HAP-1 (cell line): Measurements from ENCODE around the gene CER1.

Experiments used
- DNase-seq, 2 experiments: peaks; one replicate each; pipeline ENCODE4 v3.0.0-alpha.2; 2016 to 2020; ENCODE audit warnings: low spot score in 2 of 2
- H3K27me3 ChIP-seq: fragments of 250-450 bp; sonication (Bioruptor Pico); 2 replicates; pipeline ENCODE4 v1.5.1; 2020; ENCODE audit warnings: low read depth, mild to moderate bottlenecking, moderate library complexity
- H3K36me3 ChIP-seq: fragments of 250-450 bp; sonication (Bioruptor Pico); replicated peaks from 2 replicates; pipeline ENCODE4 v1.5.1; 2020; ENCODE audit warnings: mild to moderate bottlenecking
- H3K4me1 ChIP-seq: fragments of 250-450 bp; sonication (Bioruptor Pico); 2 replicates; pipeline ENCODE4 v1.5.1; 2020; ENCODE audit warnings: mild to moderate bottlenecking
- H3K4me3 ChIP-seq: fragments of 250-450 bp; sonication (Bioruptor Pico); 2 replicates; pipeline ENCODE4 v1.5.1; 2020; ENCODE audit warnings: mild to moderate bottlenecking, moderate library complexity
- H3K9me3 ChIP-seq: fragments of 250-450 bp; sonication (Bioruptor Pico); 2 replicates; pipeline ENCODE4 v1.5.1; 2020; ENCODE audit warnings: mild to moderate bottlenecking, moderate library complexity
- in situ Hi-C: fragments of 300-500 bp; cut with MboI; formaldehyde crosslinking; loops from 3 replicates; pipeline ENCODE4 v1.14.3; 2020; ENCODE audit warnings: low sequenced_read_pairs, inconsistent platforms, mixed read lengths

Gene CER1

GRCh38 chr9:14722391-14723035 lies at the start of gene CER1:
Gene CER1 (minus strand): TSS chr9:14722733. CDS start chr9:14722672, 61 bp downstream.
- H3K9me3 ChIP-seq, result no peaks in the 10 kb centered on the region
- DNase-seq, result no peak
- H3K4me3 ChIP-seq, result no peak within 1 kb of the TSS
- H3K4me1 ChIP-seq, result no peaks in the 10 kb centered on the region
- H3K27me3 ChIP-seq, result peaks cover 11% of the 10 kb centered on the region
- in situ Hi-C loops, result no loop called here
- H3K36me3 ChIP-seq, result no peaks in the 10 kb centered on the region

- no peaks in the 10 kb centered on the region for H3K36me3 ChIP-seq
- no peaks in the 10 kb centered on the region for H3K4me1 ChIP-seq
- H3K4me3 ChIP-seq, result no peak overlapping the region
- DNase-seq, result no peak
- in situ Hi-C loops, result no loop called here
- peaks cover 8% of the 10 kb centered on the region; the same call in 1 of the 2 replicates for H3K27me3 ChIP-seq
- no peaks in the 10 kb centered on the region for H3K9me3 ChIP-seq
Measured at GRCh38 chr9:14770592-14770991, 48.1 kb upstream of the CER1 start.

GRCh38 chr9:14769230-14769571 lies 46.7 kb upstream of the CER1 start:
- Histone ChIP-seq H3K4me1 (no peaks in the 10 kb centered on the region), H3K4me3 (no peak overlapping the region), H3K27me3 (peaks cover 8% of the 10 kb centered on the region; the same call in 1 of the 2 replicates), H3K36me3 (no peaks in the 10 kb centered on the region), H3K9me3 (no peaks in the 10 kb centered on the region)
- DNase-seq, result peak in 1 of 2 experiments; percentile 7
- in situ Hi-C loops, result loop anchor here (5.0 kb wide), 1 partner anchor 302 kb away; no protein-coding TSS in a partner anchor

GRCh38 chr9:14768405-14769229 lies 46.1 kb upstream of the CER1 start:
- no peak overlapping the region for H3K4me3 ChIP-seq
- no peaks in the 10 kb centered on the region for H3K36me3 ChIP-seq
- H3K9me3 ChIP-seq, result no peaks in the 10 kb centered on the region
- H3K27me3 ChIP-seq, result peaks cover 8% of the 10 kb centered on the region; the same call in 1 of the 2 replicates
- DNase-seq, result peak; percentile 43 to 64
- no peaks in the 10 kb centered on the region for H3K4me1 ChIP-seq
- in situ Hi-C loops, result loop anchor here (5.0 kb wide), 1 partner anchor 301 kb away; no protein-coding TSS in a partner anchor

GRCh38 chr9:14766299-14766698 lies 43.8 kb upstream of the CER1 start:
- DNase-seq, result no peak
- Histone ChIP-seq H3K4me3 (no peak overlapping the region), H3K9me3 (no peaks in the 10 kb centered on the region), H3K4me1 (no peaks in the 10 kb centered on the region), H3K36me3 (no peaks in the 10 kb centered on the region), H3K27me3 (peaks cover 17% of the 10 kb centered on the region; the same call in 1 of the 2 replicates)
- in situ Hi-C loops, result loop anchor here (5.0 kb wide), 1 partner anchor 299 kb away; no protein-coding TSS in a partner anchor

- Histone ChIP-seq H3K36me3 (no peaks in the 10 kb centered on the region), H3K27me3 (peaks cover 13% of the 10 kb centered on the region), H3K4me1 (no peaks in the 10 kb centered on the region), H3K4me3 (no peak overlapping the region), H3K9me3 (no peaks in the 10 kb centered on the region)
- no peak for DNase-seq
- in situ Hi-C loops, result no loop called here
Measured at GRCh38 chr9:14761584-14761983, 39.1 kb upstream of the CER1 start.

GRCh38 chr9:14760060-14760459 lies 37.5 kb upstream of the CER1 start:
- H3K9me3 ChIP-seq, result no peaks in the 10 kb centered on the region
- in situ Hi-C loops, result no loop called here
- H3K27me3 ChIP-seq, result peaks cover 9% of the 10 kb centered on the region
- no peak for DNase-seq
- no peaks in the 10 kb centered on the region for H3K36me3 ChIP-seq
- H3K4me1 ChIP-seq, result no peaks in the 10 kb centered on the region
- H3K4me3 ChIP-seq, result no peak overlapping the region

GRCh38 chr9:14756291-14756690 lies 33.8 kb upstream of the CER1 start:
- no peaks in the 10 kb centered on the region for H3K4me1 ChIP-seq
- in situ Hi-C loops, result no loop called here
- no peaks in the 10 kb centered on the region for H3K9me3 ChIP-seq
- H3K36me3 ChIP-seq, result no peaks in the 10 kb centered on the region
- no peak for DNase-seq
- no peak overlapping the region for H3K4me3 ChIP-seq
- H3K27me3 ChIP-seq, result peaks cover 5% of the 10 kb centered on the region; the same call in 1 of the 2 replicates

- no peak for DNase-seq
- no peaks in the 10 kb centered on the region for H3K36me3 ChIP-seq
- H3K27me3 ChIP-seq, result peaks cover 11% of the 10 kb centered on the region; the same call in 1 of the 2 replicates
- H3K9me3 ChIP-seq, result no peaks in the 10 kb centered on the region
- no peaks in the 10 kb centered on the region for H3K4me1 ChIP-seq
- in situ Hi-C loops, result no loop called here
- no peak overlapping the region for H3K4me3 ChIP-seq
Measured at GRCh38 chr9:14752871-14753270, 30.3 kb upstream of the CER1 start.

- peaks cover 11% of the 10 kb centered on the region; the same call in 1 of the 2 replicates for H3K27me3 ChIP-seq
- no peaks in the 10 kb centered on the region for H3K4me1 ChIP-seq
- no peak for DNase-seq
Measured at GRCh38 chr9:14752271-14752670, 29.7 kb upstream of the CER1 start.

GRCh38 chr9:14750821-14751220 lies 28.3 kb upstream of the CER1 start:
- DNase-seq, result no peak
- Histone ChIP-seq H3K4me1 (no peaks in the 10 kb centered on the region), H3K4me3 (no peak overlapping the region), H3K36me3 (no peaks in the 10 kb centered on the region), H3K27me3 (peaks cover 11% of the 10 kb centered on the region; the same call in 1 of the 2 replicates), H3K9me3 (no peaks in the 10 kb centered on the region)
- in situ Hi-C loops, result no loop called here

More at GRCh38 chr9:14752271-14752670, 29.7 kb upstream of the CER1 start:
- no peaks in the 10 kb centered on the region for H3K9me3 ChIP-seq
- in situ Hi-C loops, result no loop called here
- H3K36me3 ChIP-seq, result no peaks in the 10 kb centered on the region
- no peak overlapping the region for H3K4me3 ChIP-seq

GRCh38 chr9:14749741-14750211 lies 27.2 kb upstream of the CER1 start:
- H3K27me3 ChIP-seq, result peaks cover 11% of the 10 kb centered on the region; the same call in 1 of the 2 replicates
- no peaks in the 10 kb centered on the region for H3K9me3 ChIP-seq
- H3K4me1 ChIP-seq, result no peaks in the 10 kb centered on the region
- no peaks in the 10 kb centered on the region for H3K36me3 ChIP-seq
- in situ Hi-C loops, result no loop called here
- DNase-seq, result no peak
- no peak overlapping the region for H3K4me3 ChIP-seq

- Histone ChIP-seq H3K27me3 (peaks cover 11% of the 10 kb centered on the region; the same call in 1 of the 2 replicates), H3K4me3 (no peak overlapping the region), H3K4me1 (no peaks in the 10 kb centered on the region), H3K9me3 (no peaks in the 10 kb centered on the region), H3K36me3 (no peaks in the 10 kb centered on the region)
- in situ Hi-C loops, result no loop called here
- DNase-seq, result no peak
Measured at GRCh38 chr9:14748373-14748772, 25.8 kb upstream of the CER1 start.

- Histone ChIP-seq H3K9me3 (no peaks in the 10 kb centered on the region), H3K4me1 (no peaks in the 10 kb centered on the region), H3K27me3 (peaks cover 10% of the 10 kb centered on the region; the same call in 1 of the 2 replicates), H3K4me3 (no peak overlapping the region), H3K36me3 (no peaks in the 10 kb centered on the region)
- in situ Hi-C loops, result no loop called here
- DNase-seq, result no peak
Measured at GRCh38 chr9:14747111-14747510, 24.6 kb upstream of the CER1 start.
